HCT116 (cell line): Measurements from ENCODE around the gene FCN1. TPM values are rescaled to one million over a fixed set of nuclear protein-coding genes. Genes with fewer than 3 reads are reported as not detected.
A peak's percentile ranks its signal among the peaks of the same experiment; 100 is the strongest.

Experiments
- ATAC-seq: fragments of 200-7000 bp; cut with Tn5 transposase; 2 replicates; pipeline ENCODE4 v1.9.1; 2020; ENCODE audit warnings: mild to moderate bottlenecking, moderate library complexity
- BruUV-seq: library from RNA; stranded (reverse); fragments of 400-500 nt; replicated peaks from 2 replicates; lab custom pipeline; 2021; lab: Mats Ljungman, UMichigan
- CTCF ChIA-PET: fragments of 300-600 bp; sonication (Branson Sonifier 250); formaldehyde crosslinking; loops from one replicate; lab custom pipeline; 2021; ENCODE audit warnings: antibody characterized with exemption; lab: Charles Lee
- POLR2A ChIA-PET: fragments of 300-600, 350-600 bp; sonication (Branson Sonifier 250); formaldehyde crosslinking; loops from one replicate; lab custom pipeline; 2021; ENCODE audit warnings: antibody characterized with exemption; lab: Charles Lee
- RAD21 ChIA-PET, 2 experiments: fragments of 300-600 bp; sonication (Branson Sonifier 250); formaldehyde crosslinking; loops; one replicate each; lab custom pipeline; 2023; ENCODE audit warnings: low total read pairs in 2 of 2; ENCODE audit not compliant: uncharacterized antibody in 2 of 2, unreplicated experiment in 2 of 2, low non-redundant PET in 1 of 2; lab: Charles Lee
- DNase-seq: peaks from one replicate; pipeline ENCODE4 v3.0.0-alpha.2; 2010; ENCODE audit warnings: low read depth, low spot score
- H2AFZ ChIP-seq: fragments of 200-600 bp; shearing (Covaris generic), sonication (generic); 2 replicates; pipeline ENCODE4 v1.6.1; 2017; ENCODE audit warnings: low read depth, mixed run types, mixed read lengths, antibody characterized with exemption, low read length; ENCODE audit not compliant: poor library complexity, severe bottlenecking
- H3K27ac ChIP-seq: 2 replicates; pipeline ENCODE4 v1.5.1; 2012; ENCODE audit warnings: low read depth, low read length
- H3K27me3 ChIP-seq: fragments of 200-600 bp; sonication (generic); 2 replicates; pipeline ENCODE4 v1.6.1; 2016; ENCODE audit warnings: mixed run types, low read length, mixed read lengths; ENCODE audit not compliant: insufficient read depth
- H3K36me3 ChIP-seq, 2 experiments: fragments of 200-500 bp in 1 of 2; fragments of 200-600 bp in 1 of 2; sonication (Bioruptor generic) in 1 of 2; sonication (generic) in 1 of 2; 2 replicates each; pipeline versions ENCODE4 v1.5.1 to v1.6.1; 2014 to 2016; ENCODE audit warnings: low read length in 2 of 2, inconsistent platforms in 1 of 2, mixed read lengths in 1 of 2, mixed run types in 1 of 2; ENCODE audit not compliant: insufficient read depth in 2 of 2, control insufficient read depth in 1 of 2
- H3K4me1 ChIP-seq, 2 experiments: fragments of 200-600 bp in 1 of 2; sonication (generic) in 1 of 2; 2 replicates each; pipeline versions ENCODE4 v1.5.1 to v1.6.1; 2012 to 2017; ENCODE audit warnings: low read length in 2 of 2, inconsistent platforms in 1 of 2, mild to moderate bottlenecking in 1 of 2, mixed read lengths in 1 of 2, mixed run types in 1 of 2, moderate library complexity in 1 of 2; ENCODE audit not compliant: insufficient read depth in 2 of 2, control insufficient read depth in 1 of 2
- H3K4me2 ChIP-seq: fragments of 200-600 bp; sonication (generic); 2 replicates; pipeline ENCODE4 v1.6.1; 2017; ENCODE audit warnings: mixed run types, low read length, mixed read lengths
- H3K4me3 ChIP-seq, 2 experiments: fragments of 200-600 bp in 1 of 2; sonication (generic) in 1 of 2; replicated peaks in 1 of 2; 2 replicates each; pipeline ENCODE4 v1.5.1; 2011 to 2016; ENCODE audit warnings: low read length in 2 of 2, control low read depth in 1 of 2, low read depth in 1 of 2, mild to moderate bottlenecking in 1 of 2, mixed read lengths in 1 of 2, mixed run types in 1 of 2
- H3K79me2 ChIP-seq: fragments of 200-600 bp; sonication (generic); 2 replicates; pipeline ENCODE4 v1.6.1; 2017; ENCODE audit warnings: mild to moderate bottlenecking, mixed run types, low read length, moderate library complexity, mixed read lengths; ENCODE audit not compliant: insufficient read depth
- H3K9ac ChIP-seq: fragments of 200-600 bp; sonication (generic); 2 replicates; pipeline ENCODE4 v1.6.1; 2016; ENCODE audit warnings: low read length, mixed read lengths
- H3K9me2 ChIP-seq: fragments of 200-600 bp; sonication (generic), shearing (Covaris generic); 2 replicates; pipeline ENCODE4 v1.6.1; 2017; ENCODE audit warnings: mixed run types, mild to moderate bottlenecking, moderate library complexity; ENCODE audit not compliant: insufficient read depth
- H3K9me3 ChIP-seq, 2 experiments: fragments of 200-500 bp in 1 of 2; fragments of 200-600 bp in 1 of 2; sonication (Bioruptor generic) in 1 of 2; sonication (generic) in 1 of 2; 2 replicates each; pipeline ENCODE4 v1.6.1; 2014 to 2017; ENCODE audit warnings: low read length in 2 of 2, mixed read lengths in 2 of 2, inconsistent platforms in 1 of 2, low read depth in 1 of 2, mild to moderate bottlenecking in 1 of 2, mixed run types in 1 of 2, moderate library complexity in 1 of 2; ENCODE audit not compliant: control insufficient read depth in 1 of 2, insufficient read depth in 1 of 2
- H4K20me1 ChIP-seq: fragments of 200-600 bp; sonication (generic), shearing (Covaris generic); 2 replicates; pipeline ENCODE4 v1.6.1; 2017; ENCODE audit warnings: mixed run types, mild to moderate bottlenecking, moderate library complexity; ENCODE audit not compliant: insufficient read depth
- ATF3 ChIP-seq: IDR thresholded peaks from 2 replicates; pipeline ENCODE4 v1.6.1; 2012
- CBX3 ChIP-seq: IDR thresholded peaks from 2 replicates; pipeline ENCODE4 v1.6.1; 2012; ENCODE audit warnings: low read depth
- CEBPB ChIP-seq: IDR thresholded peaks from 2 replicates; pipeline ENCODE4 v1.6.1; 2012; ENCODE audit warnings: low read depth
- CTCF ChIP-seq, 3 experiments: fragments of 200-600 bp in 1 of 3; sonication (generic) in 1 of 3; IDR thresholded peaks in 2 of 3; conservative IDR thresholded peaks in 1 of 3; 2 replicates each; pipeline ENCODE4 v1.5.1; 2012 to 2017; ENCODE audit warnings: low read depth in 2 of 3, low read length in 2 of 3, antibody characterized with exemption in 1 of 3, borderline replicate concordance in 1 of 3, control low read depth in 1 of 3, mild to moderate bottlenecking in 1 of 3, mixed read lengths in 1 of 3, mixed run types in 1 of 3, moderate library complexity in 1 of 3; ENCODE audit not compliant: insufficient read depth in 1 of 3
- EZH2 ChIP-seq: fragments of 200-600 bp; sonication (generic); IDR thresholded peaks from 2 replicates; pipeline ENCODE4 v1.6.1; 2017; ENCODE audit warnings: antibody characterized with exemption, mixed run types
- EZH2phosphoT487 ChIP-seq: fragments of 200-600 bp; IDR thresholded peaks from 2 replicates; pipeline ENCODE4 v1.6.1; 2018; ENCODE audit warnings: antibody characterized with exemption, borderline replicate concordance
- FOSL1 ChIP-seq: IDR thresholded peaks from 2 replicates; pipeline ENCODE4 v1.6.1; 2012; ENCODE audit warnings: low read depth
- JUND ChIP-seq: IDR thresholded peaks from 2 replicates; pipeline ENCODE4 v1.6.1; 2012
- MAX ChIP-seq: IDR thresholded peaks from 2 replicates; pipeline ENCODE4 v1.6.1; 2012
- POLR2A ChIP-seq: IDR thresholded peaks from 2 replicates; pipeline ENCODE4 v1.7.0; 2011; ENCODE audit warnings: borderline replicate concordance; ENCODE audit not compliant: insufficient read depth, insufficient read length; ENCODE audit errors: extremely low read depth
- POLR2AphosphoS5 ChIP-seq: IDR thresholded peaks from 2 replicates; pipeline ENCODE4 v1.6.1; 2011; ENCODE audit warnings: mild to moderate bottlenecking, low read depth, low read length, moderate library complexity
- RAD21 ChIP-seq: IDR thresholded peaks from 2 replicates; pipeline ENCODE4 v1.6.1; 2012; ENCODE audit warnings: low read depth, mild to moderate bottlenecking
- REST ChIP-seq: IDR thresholded peaks from 2 replicates; pipeline ENCODE4 v1.6.1; 2012; ENCODE audit warnings: low read depth
- SIN3A ChIP-seq: IDR thresholded peaks from 2 replicates; pipeline ENCODE4 v1.6.1; 2012; ENCODE audit warnings: low read depth
- SP1 ChIP-seq: IDR thresholded peaks from 2 replicates; pipeline ENCODE4 v1.6.1; 2012; ENCODE audit warnings: low read depth
- YY1 ChIP-seq: IDR thresholded peaks from 2 replicates; pipeline ENCODE4 v1.6.1; 2011; ENCODE audit warnings: low read length, low read depth, moderate library complexity, mild to moderate bottlenecking; ENCODE audit not compliant: insufficient replicate concordance; ENCODE audit errors: extremely low read depth
- ZFX ChIP-seq: fragments of 450-650 bp; IDR thresholded peaks from 2 replicates; pipeline ENCODE4 v1.6.1; 2017
- ZNF274 ChIP-seq: fragments of 200-500 bp; sonication (Bioruptor generic); IDR thresholded peaks from 2 replicates; pipeline ENCODE4 v1.6.1; 2014; ENCODE audit warnings: mild to moderate bottlenecking, low read depth, low read length, inconsistent platforms
- intact Hi-C: fragments of 100-400 bp; cut with micrococcal nuclease; formaldehyde crosslinking; loops from 2 replicates; pipeline ENCODE4 v1.10.0; 2022
- total RNA-seq: library from RNA; stranded (reverse); gene quantifications from one replicate; pipeline ENCODE4 v1.2.1, GENCODE V29; 2021; ENCODE audit not compliant: unreplicated experiment

FCN1 gene
- total RNA-seq, 1 experiment from 2014 or later = not detected

GRCh38 chr9:134896834-134897583 lies 20.7 kb downstream of the FCN1 start:
- no peak for DNase-seq
- H3K9me2 ChIP-seq = no peaks in the 10 kb centered on the region

More at GRCh38 chr9:134896834-134897583, 20.7 kb downstream of the FCN1 start:
- H2AFZ ChIP-seq = peak overlapping the region; percentile 83
- H3K9ac ChIP-seq = no peak overlapping the region
- no peaks in the 10 kb centered on the region; a peak in 1 of 4 replicates for H3K9me3 ChIP-seq
- CTCF ChIA-PET = no interaction called here
- H3K79me2 ChIP-seq = no peaks in the 10 kb centered on the region
- POLR2A ChIA-PET = interaction anchor here (1.2 kb wide), 1 partner anchor 20 kb away, joined by 3 read pairs; the partner anchor contains the start of gene FCN1
- RAD21 ChIA-PET = no interaction called here
- H3K4me2 ChIP-seq = peak overlapping the region; percentile 75
- no TSS peak for BruUV-seq
- peaks cover 20 to 27% of the 10 kb centered on the region in 2 experiments for H3K4me1 ChIP-seq
- H3K4me3 ChIP-seq = peak overlapping the region in 1 of 2 experiments; percentile 31; a peak in 1 of 4 replicates
- no peaks in the 10 kb centered on the region for H3K36me3 ChIP-seq
- no peaks in the 10 kb centered on the region for H4K20me1 ChIP-seq
- H3K27ac ChIP-seq = peak overlapping the region; percentile 69
- H3K27me3 ChIP-seq = no peaks in the 10 kb centered on the region
- ATAC-seq = peak; percentile 23
- intact Hi-C loops = no loop called here
- TF ChIP-seq POLR2AphosphoS5 (no peak), CBX3 (no peak), CEBPB (no peak), SP1 (no peak), POLR2A (no peak), JUND (no peak), ZFX (no peak), SIN3A (no peak), EZH2 (no peak), RAD21 (no peak), EZH2phosphoT487 (no peak), ATF3 (no peak), MAX (no peak), ZNF274 (no peak), CTCF (IDR thresholded peaks at IDR 0.05 in 2 of 3, conservative IDR thresholded peaks at IDR 0.05 in 1 of 3; ENCODE audit: borderline replicate concordance in 1 of 3, insufficient read depth in 1 of 3, low read depth in 2 of 3, low read length in 2 of 3) (no peak), FOSL1 (no peak), REST (no peak), YY1 (no peak)
